K562 treated with DMSO at 1 percent for 12 hours (cell line): ENCODE data around the gene FAM156A. TPM values are rescaled to one million over a fixed set of nuclear protein-coding genes. Genes with fewer than 3 reads are reported as not detected.

Experiments
- total RNA-seq: library from RNA; unstranded; fragments of 300-600 nt; gene quantifications from 2 replicates; pipeline ENCODE4 v1.2.3, GENCODE V29; 2022; ENCODE audit not compliant: insufficient read depth

Gene FAM156A
- 2.9 and 7.0 TPM in 2 replicates for total RNA-seq

GRCh38 chrX:52958113-52958959 lies at the start of gene FAM156A:
FAM156A (minus strand) TSS chrX:52958518; CDS start chrX:52948588, 9,930 bp downstream.

Other genes starting within 250 kb of the FAM156A start
- gene SSX2B, start 207.3 kb downstream of the FAM156A start, total RNA-seq: 88.1 TPM in 1 of 2 replicates, not detected in the other
- not detected in 2 replicates for gene SPANXN5, start 161.1 kb downstream of the FAM156A start, total RNA-seq
- not detected in 2 replicates for gene XAGE5, start 147.2 kb downstream of the FAM156A start, total RNA-seq
- not detected in 2 replicates for gene XAGE3, start 90.4 kb downstream of the FAM156A start, total RNA-seq
- gene FAM156B, start 61.2 kb downstream of the FAM156A start, total RNA-seq: 8.4 and 9.2 TPM in 2 replicates
- not detected in 2 replicates for gene GPR173, start 90.3 kb upstream of the FAM156A start, total RNA-seq
- 9.0 and 14.2 TPM in 2 replicates for gene TSPYL2, start 123.8 kb upstream of the FAM156A start, total RNA-seq
- gene KANTR, start 135.6 kb upstream of the FAM156A start, total RNA-seq: 0.30 and 1.7 TPM in 2 replicates